HepG2 (cell line): ENCODE measurements around the gene DUS1L. TPM values are rescaled to one million over a fixed set of nuclear protein-coding genes. Genes with fewer than 3 reads are reported as not detected.

Source experiments
- ATAC-seq: fragments of 200-7000 bp; cut with Tn5 transposase; 3 replicates; pipeline ENCODE4 v1.9.1; 2020; ENCODE audit warnings: mild to moderate bottlenecking, moderate library complexity
- BruUV-seq: library from RNA; stranded (reverse); fragments of 400-500 nt; replicated peaks from 2 replicates; lab custom pipeline; 2021; lab: Mats Ljungman, UMichigan
- CTCF ChIA-PET: fragments of 300-600 bp; formaldehyde crosslinking; extraction: SDS; loops from one replicate; lab custom pipeline; 2021; ENCODE audit warnings: low total read pairs, inconsistent platforms, low intra/inter-chr PET ratio; lab: Yijun Ruan, JAX
- POLR2A ChIA-PET: fragments of 350-600 bp; sonication (Branson Sonifier 250); formaldehyde crosslinking; loops from one replicate; lab custom pipeline; 2020; ENCODE audit warnings: antibody characterized with exemption, inconsistent platforms; lab: Yijun Ruan, JAX
- DNase-seq: peaks from one replicate; pipeline ENCODE4 v3.0.0-alpha.2; 2015; ENCODE audit warnings: low spot score
- FAIRE-seq: peaks from 3 replicates; lab custom pipeline; 2011; peaks lifted over from hg19 to GRCh38; lab: Jason Lieb, UNC
- H2AFZ ChIP-seq: one replicate; pipeline ENCODE4 v1.6.1; 2011; ENCODE audit warnings: low read length, inconsistent platforms
- H3K27ac ChIP-seq: fragments of 300-600 bp; 3 replicates; pipeline ENCODE4 v1.8.0; 2011; ENCODE audit warnings: mixed run types, mild to moderate bottlenecking, mixed read lengths, low read length, inconsistent platforms; ENCODE audit not compliant: insufficient read depth; ENCODE audit errors: extremely low read length
- H3K27me3 ChIP-seq, 2 experiments: fragments of 200-600 bp in 1 of 2; 2 replicates in 1 of 2; 3 replicates in 1 of 2; pipeline versions ENCODE4 v1.6.0 to v1.8.0; 2011; ENCODE audit warnings: low read length in 2 of 2, mild to moderate bottlenecking in 2 of 2, moderate library complexity in 2 of 2, inconsistent platforms in 1 of 2; ENCODE audit not compliant: insufficient read depth in 2 of 2, control insufficient read depth in 1 of 2
- H3K36me3 ChIP-seq, 2 experiments: fragments of 200-600 bp in 1 of 2; replicated peaks in 1 of 2; 2 replicates in 1 of 2; 3 replicates in 1 of 2; pipeline versions ENCODE4 v1.5.1 to v1.8.0; 2011; ENCODE audit warnings: low read length in 2 of 2, inconsistent platforms in 1 of 2; ENCODE audit not compliant: insufficient read depth in 2 of 2, control insufficient read depth in 1 of 2
- H3K4me1 ChIP-seq: 2 replicates; pipeline ENCODE4 v1.5.1; 2012; ENCODE audit warnings: low read length, inconsistent platforms; ENCODE audit not compliant: insufficient read depth
- H3K4me2 ChIP-seq: 2 replicates; pipeline ENCODE4 v1.6.0; 2011; ENCODE audit warnings: low read depth, low read length, inconsistent platforms
- H3K4me3 ChIP-seq, 3 experiments: fragments of 200-600 bp in 1 of 3; sonication (generic), shearing (Covaris generic) in 1 of 3; replicated peaks in 1 of 3; 2 replicates each; pipeline ENCODE4 v1.5.1; 2011 to 2016; ENCODE audit warnings: low read length in 3 of 3, inconsistent platforms in 2 of 3, low read depth in 2 of 3, mild to moderate bottlenecking in 2 of 3, control low read depth in 1 of 3, mixed read lengths in 1 of 3; ENCODE audit not compliant: insufficient read depth in 1 of 3
- H3K79me2 ChIP-seq: one replicate; pipeline ENCODE4 v1.6.1; 2011; ENCODE audit warnings: low read length, inconsistent platforms; ENCODE audit not compliant: insufficient read depth
- H3K9ac ChIP-seq: 2 replicates; pipeline ENCODE4 v1.6.0; 2011; ENCODE audit warnings: mild to moderate bottlenecking, low read depth, low read length, inconsistent platforms; ENCODE audit not compliant: insufficient read depth
- H3K9me3 ChIP-seq: 2 replicates; pipeline ENCODE4 v1.5.1; 2012; ENCODE audit warnings: mild to moderate bottlenecking, low read length
- H4K20me1 ChIP-seq: 2 replicates; pipeline ENCODE4 v1.6.0; 2011; ENCODE audit warnings: inconsistent platforms, mild to moderate bottlenecking, low read length, moderate library complexity; ENCODE audit not compliant: insufficient read depth
- ATF7-NPFF ChIP-seq: sonication (generic); formaldehyde crosslinking; IDR thresholded peaks from 2 replicates; pipeline ENCODE4 v1.8.1; 2023; ENCODE audit warnings: mild to moderate bottlenecking, low read depth, missing genetic modification reagents, moderate library complexity
- ATM ChIP-seq: fragments of 450-650 bp; IDR thresholded peaks from 2 replicates; pipeline ENCODE4 v1.7.1; 2017; ENCODE audit warnings: mild to moderate bottlenecking, borderline replicate concordance
- DMTF1 ChIP-seq: sonication (generic); formaldehyde crosslinking; IDR thresholded peaks from 2 replicates; pipeline ENCODE4 v1.4.0; 2020; ENCODE audit warnings: mild to moderate bottlenecking, missing genetic modification reagents
- GATA4 ChIP-seq: sonication (generic); IDR thresholded peaks from 2 replicates; pipeline ENCODE4 v1.6.1; 2016; ENCODE audit warnings: antibody characterized with exemption, low read depth, borderline replicate concordance
- GPN1 ChIP-seq: sonication (generic); formaldehyde crosslinking; IDR thresholded peaks from 2 replicates; pipeline ENCODE4 v1.5.1; 2020; ENCODE audit warnings: missing genetic modification reagents, borderline replicate concordance
- MED8 ChIP-seq: sonication (generic); formaldehyde crosslinking; IDR thresholded peaks from 2 replicates; pipeline ENCODE4 v1.8.1; 2023; ENCODE audit warnings: mild to moderate bottlenecking, missing genetic modification reagents; ENCODE audit not compliant: insufficient replicate concordance
- MEF2D ChIP-seq: sonication (generic); formaldehyde crosslinking; IDR thresholded peaks from 2 replicates; pipeline ENCODE4 v1.5.1; 2020; ENCODE audit warnings: mild to moderate bottlenecking, missing genetic modification reagents
- MEIS1 ChIP-seq: sonication (generic); formaldehyde crosslinking; IDR thresholded peaks from 2 replicates; pipeline ENCODE4 v1.9.0; 2021; ENCODE audit warnings: mild to moderate bottlenecking, missing genetic modification reagents, moderate library complexity, borderline replicate concordance
- PRMT3 ChIP-seq: sonication (generic); formaldehyde crosslinking; IDR thresholded peaks from 2 replicates; pipeline ENCODE4 v1.8.1; 2022; ENCODE audit warnings: low read depth, mild to moderate bottlenecking, moderate library complexity, missing genetic modification reagents, borderline replicate concordance
- SIX4 ChIP-seq: sonication (generic); formaldehyde crosslinking; IDR thresholded peaks from 2 replicates; pipeline ENCODE4 v1.4.0; 2020; ENCODE audit warnings: missing genetic modification reagents
- TBP ChIP-seq: sonication (generic); formaldehyde crosslinking; IDR thresholded peaks from 2 replicates; pipeline ENCODE4 v1.5.0; 2020; ENCODE audit warnings: missing genetic modification reagents
- TCF12 ChIP-seq, 2 experiments: fragments of 450-650 bp in 1 of 2; sonication (generic) in 1 of 2; formaldehyde crosslinking in 1 of 2; IDR thresholded peaks; 2 replicates each; pipeline versions ENCODE4 v1.6.1 to v1.8.0; 2017 to 2022; ENCODE audit warnings: antibody characterized with exemption in 1 of 2, mild to moderate bottlenecking in 1 of 2, missing genetic modification reagents in 1 of 2, moderate library complexity in 1 of 2
- ZNF18 ChIP-seq: sonication (generic); formaldehyde crosslinking; IDR thresholded peaks from 2 replicates; pipeline ENCODE4 v1.8.0; 2022; ENCODE audit warnings: mild to moderate bottlenecking, missing genetic modification reagents; ENCODE audit not compliant: insufficient replicate concordance
- ZNF704 ChIP-seq: sonication (generic); formaldehyde crosslinking; IDR thresholded peaks from 2 replicates; pipeline ENCODE4 v1.8.1; 2023; ENCODE audit warnings: mild to moderate bottlenecking, inconsistent platforms, moderate library complexity, missing genetic modification reagents, borderline replicate concordance
- ZNF737 ChIP-seq: sonication (generic); formaldehyde crosslinking; IDR thresholded peaks from 2 replicates; pipeline ENCODE4 v1.5.0; 2020; ENCODE audit warnings: missing genetic modification reagents, mild to moderate bottlenecking, borderline replicate concordance
- WGBS: methylation state at CpG from one replicate; pipeline ENCODE4 v1.1.6; 2017; ENCODE audit warnings: low lambda C conversion rate; 5-methylcytosine and 5-hydroxymethylcytosine counted together
- in situ Hi-C: cut with HindIII; loops from 2 replicates; pipeline ENCODE4 v1.10.0; 2017; ENCODE audit warnings: low pct_unique_long_range_greater_than_20kb; ENCODE audit not compliant: extremely low pct_ligation_motif_present
- intact Hi-C: fragments of 100-400 bp; cut with micrococcal nuclease; formaldehyde crosslinking; loops from one replicate; pipeline ENCODE4 v1.10.0; 2022; ENCODE audit not compliant: unreplicated experiment
- polyA plus RNA-seq, 8 experiments: library from polyadenylated mRNA; depleted of rRNA in 3 of 8; stranded (reverse) in 7 of 8; unstranded in 1 of 8; fragments of >200 nt; fragmentation: Illumina TruSeq in 4 of 8; extraction: Trizol in 4 of 8; gene quantifications; 2 replicates each; pipeline versions ENCODE4 v1.2.1 to v1.2.3, GENCODE V29; 2011 to 2016; ENCODE audit warnings: low read depth in 4 of 8, missing spikeins in 1 of 8, mixed read lengths in 1 of 8; ENCODE audit not compliant: insufficient read depth in 1 of 8
- total RNA-seq, 5 experiments: library from RNA; depleted of rRNA; stranded (reverse); fragments of >200 nt; fragmentation: Illumina TruSeq; extraction: Trizol; gene quantifications; 2 replicates each; pipeline ENCODE4 v1.2.3, GENCODE V29; 2016; ENCODE audit warnings: low read depth in 1 of 5

DUS1L gene
- total and polyA plus RNA-seq, 2 of the 13 experiments (the other 11 are each of a cell fraction or from before 2014, with no cell fraction given), result 81.0 to 109 TPM

GRCh38 chr17:82089723-82090548 is 24.3 kb upstream of the DUS1L start:
- in situ Hi-C loops, result no loop called here
- no peaks in the 10 kb centered on the region for H3K9me3 ChIP-seq
- H4K20me1 ChIP-seq, result peaks cover 75% of the 10 kb centered on the region
- H3K9ac ChIP-seq, result no peak overlapping the region
- H3K4me1 ChIP-seq, result peaks cover 19% of the 10 kb centered on the region
- no peak overlapping the region for H3K27ac ChIP-seq
- intact Hi-C loops, result loop anchor here (10.0 kb wide), 1 partner anchor 115 kb away; the partner anchor contains the start of gene ASPSCR1
- no peak for ATAC-seq
- H3K79me2 ChIP-seq, result peaks cover 41% of the 10 kb centered on the region
- DNase-seq, result no peak
- WGBS, result 94% methylated on average over 7 of the region's 29 CpGs
- H3K4me3 ChIP-seq, result no peak overlapping the region
- BruUV-seq, result no TSS peak
- H3K36me3 ChIP-seq, result peaks cover 80 to 95% of the 10 kb centered on the region in 2 experiments
- ChIA-PET POLR2A (interaction anchor here (1.8 kb wide), 1 partner anchor 9 kb away, joined by 4 read pairs; the partner anchor contains the start of gene FASN), CTCF (no interaction called here)
- no peak for FAIRE-seq
- H3K27me3 ChIP-seq, result no peaks in the 10 kb centered on the region
- no peak overlapping the region for H2AFZ ChIP-seq
- H3K4me2 ChIP-seq, result no peak overlapping the region
- TF ChIP-seq ZNF737 (CRISPR knock-in tag), result no peak
- TF ChIP-seq PRMT3, result no peak
- TF ChIP-seq GPN1 (CRISPR knock-in tag), result no peak
- TF ChIP-seq GATA4, result no peak
- TF ChIP-seq ZNF18, result no peak
- peak; percentile 14 for TF ChIP-seq MED8 (CRISPR knock-in tag)
- TF ChIP-seq ZNF704 (CRISPR knock-in tag), result 0 out of 2 replicates have a peak, but pooled peaks have one; percentile 2
- no peak for TF ChIP-seq MEF2D (CRISPR knock-in tag)
- no peak for TF ChIP-seq ATM
- no peak for TF ChIP-seq TBP
- TF ChIP-seq ATF7-NPFF, result 0 out of 2 replicates have a peak, but pooled peaks have one; percentile 44
- TF ChIP-seq MEIS1 (CRISPR knock-in tag), result no peak
- no peak for TF ChIP-seq SIX4 (CRISPR knock-in tag)
- no peak for TF ChIP-seq TCF12 (IDR thresholded peaks at IDR 0.05)
- no peak for TF ChIP-seq TCF12 (CRISPR knock-in tag; IDR thresholded peaks at IDR 0.05)
- TF ChIP-seq DMTF1 (CRISPR knock-in tag), result no peak
